Measurements from ENCODE around the gene GNA14.
"Not testable (repeated sequence)": the region's sequence is repeated elsewhere in the genome, so short reads cannot be mapped to it uniquely, and the experiment has no call there.

GNA14 gene

GRCh38 chr9:77447646-77448045 lies 200.5 kb downstream of the GNA14 start:
- no peak for DNase-seq (ENCODE audit: low read depth, low spot score)

GRCh38 chr9:77442436-77442835 lies 205.7 kb downstream of the GNA14 start:
- Histone ChIP-seq H3K4me3 (ENCODE audit: insufficient read length, low read depth) (no peak overlapping the region), H3K9ac (ENCODE audit: insufficient read length, low read depth) (no peak overlapping the region), H3K9me3 (ENCODE audit: insufficient read depth, low read length) (peaks cover 3% of the 10 kb centered on the region; the same call in 1 of the 2 replicates), H3K27me3 (ENCODE audit: insufficient read depth, insufficient read length) (no peaks in the 10 kb centered on the region), H3K36me3 (ENCODE audit: insufficient read depth, insufficient read length, low read length) (no peaks in the 10 kb centered on the region), H3K4me1 (ENCODE audit: insufficient read depth, insufficient read length) (peaks cover 2% of the 10 kb centered on the region)
- no peak for DNase-seq (ENCODE audit: low read depth, low spot score)
- TF ChIP-seq SUZ12 (IDR thresholded peaks at IDR 0.05; ENCODE audit: extremely low read depth, insufficient read depth, insufficient read length) (no peak), ZNF274 (IDR thresholded peaks at IDR 0.05; ENCODE audit: low read depth, low read length) (no peak), YY1 (IDR thresholded peaks at IDR 0.05; ENCODE audit: insufficient read depth, insufficient read length) (no peak)

More at GRCh38 chr9:77447646-77448045, 200.5 kb downstream of the GNA14 start:
- Histone ChIP-seq H3K9me3 (ENCODE audit: insufficient read depth, low read length) (peaks cover 6% of the 10 kb centered on the region; the same call in 1 of the 2 replicates), H3K4me1 (ENCODE audit: insufficient read depth, insufficient read length) (no peaks in the 10 kb centered on the region), H3K27me3 (ENCODE audit: insufficient read depth, insufficient read length) (no peaks in the 10 kb centered on the region), H3K36me3 (ENCODE audit: insufficient read depth, insufficient read length, low read length) (no peaks in the 10 kb centered on the region), H3K4me3 (ENCODE audit: insufficient read length, low read depth) (no peak overlapping the region), H3K9ac (ENCODE audit: insufficient read length, low read depth) (no peak overlapping the region)
- no peak for TF ChIP-seq SUZ12 (IDR thresholded peaks at IDR 0.05; ENCODE audit: extremely low read depth, insufficient read depth, insufficient read length)
- TF ChIP-seq ZNF274 (IDR thresholded peaks at IDR 0.05; ENCODE audit: low read depth, low read length) = no peak
- no peak for TF ChIP-seq YY1 (IDR thresholded peaks at IDR 0.05; ENCODE audit: insufficient read depth, insufficient read length)

GRCh38 chr9:77441124-77441523 lies 207.0 kb downstream of the GNA14 start:
- not testable (repeated sequence) for H3K9ac ChIP-seq (ENCODE audit: insufficient read length, low read depth)

GRCh38 chr9:77440057-77440456 lies 208.1 kb downstream of the GNA14 start:
- TF ChIP-seq ZNF274 (IDR thresholded peaks at IDR 0.05; ENCODE audit: low read depth, low read length) (no peak), SUZ12 (IDR thresholded peaks at IDR 0.05; ENCODE audit: extremely low read depth, insufficient read depth, insufficient read length) (no peak), YY1 (IDR thresholded peaks at IDR 0.05; ENCODE audit: insufficient read depth, insufficient read length) (no peak)
- no peaks in the 10 kb centered on the region for H3K36me3 ChIP-seq (ENCODE audit: insufficient read depth, insufficient read length, low read length)
- no peak overlapping the region for H3K4me3 ChIP-seq (ENCODE audit: insufficient read length, low read depth)
- no peaks in the 10 kb centered on the region for H3K27me3 ChIP-seq (ENCODE audit: insufficient read depth, insufficient read length)
- H3K9me3 ChIP-seq (ENCODE audit: insufficient read depth, low read length) = no peaks in the 10 kb centered on the region
- H3K9ac ChIP-seq (ENCODE audit: insufficient read length, low read depth) = no peak overlapping the region
- DNase-seq (ENCODE audit: low read depth, low spot score) = no peak
- peaks cover 2% of the 10 kb centered on the region for H3K4me1 ChIP-seq (ENCODE audit: insufficient read depth, insufficient read length)

More at GRCh38 chr9:77441124-77441523, 207.0 kb downstream of the GNA14 start:
- not testable (repeated sequence) for H3K36me3 ChIP-seq (ENCODE audit: insufficient read depth, insufficient read length, low read length); H3K4me3 ChIP-seq (ENCODE audit: insufficient read length, low read depth); DNase-seq (ENCODE audit: low read depth, low spot score); H3K4me1 ChIP-seq (ENCODE audit: insufficient read depth, insufficient read length); H3K9me3 ChIP-seq (ENCODE audit: insufficient read depth, low read length); H3K27me3 ChIP-seq (ENCODE audit: insufficient read depth, insufficient read length)

- Histone ChIP-seq H3K36me3 (ENCODE audit: insufficient read depth, insufficient read length, low read length) (no peaks in the 10 kb centered on the region), H3K9me3 (ENCODE audit: insufficient read depth, low read length) (no peaks in the 10 kb centered on the region), H3K9ac (ENCODE audit: insufficient read length, low read depth) (no peak overlapping the region), H3K4me3 (ENCODE audit: insufficient read length, low read depth) (no peak overlapping the region), H3K27me3 (ENCODE audit: insufficient read depth, insufficient read length) (no peaks in the 10 kb centered on the region), H3K4me1 (ENCODE audit: insufficient read depth, insufficient read length) (peaks cover 2% of the 10 kb centered on the region)
- TF ChIP-seq ZNF274 (IDR thresholded peaks at IDR 0.05; ENCODE audit: low read depth, low read length) = no peak
- TF ChIP-seq SUZ12 (IDR thresholded peaks at IDR 0.05; ENCODE audit: extremely low read depth, insufficient read depth, insufficient read length) = no peak
- TF ChIP-seq YY1 (IDR thresholded peaks at IDR 0.05; ENCODE audit: insufficient read depth, insufficient read length) = no peak
- DNase-seq (ENCODE audit: low read depth, low spot score) = no peak
These were observed 209.5 kb downstream of the GNA14 start for GRCh38 chr9:77438653-77439052.

GRCh38 chr9:77435688-77436087 lies 212.4 kb downstream of the GNA14 start:
- no peaks in the 10 kb centered on the region for H3K9me3 ChIP-seq (ENCODE audit: insufficient read depth, low read length)
- no peak for DNase-seq (ENCODE audit: low read depth, low spot score)

GRCh38 chr9:77435277-77435676 lies 212.8 kb downstream of the GNA14 start:
- no peaks in the 10 kb centered on the region for H3K9me3 ChIP-seq (ENCODE audit: insufficient read depth, low read length)
- no peak for TF ChIP-seq SUZ12 (IDR thresholded peaks at IDR 0.05; ENCODE audit: extremely low read depth, insufficient read depth, insufficient read length)
- TF ChIP-seq ZNF274 (IDR thresholded peaks at IDR 0.05; ENCODE audit: low read depth, low read length) = no peak
- TF ChIP-seq YY1 (IDR thresholded peaks at IDR 0.05; ENCODE audit: insufficient read depth, insufficient read length) = no peak
- no peak for DNase-seq (ENCODE audit: low read depth, low spot score)

More at GRCh38 chr9:77435688-77436087, 212.4 kb downstream of the GNA14 start:
- no peaks in the 10 kb centered on the region for H3K36me3 ChIP-seq (ENCODE audit: insufficient read depth, insufficient read length, low read length)
- H3K4me3 ChIP-seq (ENCODE audit: insufficient read length, low read depth) = no peak overlapping the region
- no peak overlapping the region for H3K9ac ChIP-seq (ENCODE audit: insufficient read length, low read depth)
- no peaks in the 10 kb centered on the region for H3K27me3 ChIP-seq (ENCODE audit: insufficient read depth, insufficient read length)
- no peak for TF ChIP-seq SUZ12 (IDR thresholded peaks at IDR 0.05; ENCODE audit: extremely low read depth, insufficient read depth, insufficient read length)
- TF ChIP-seq YY1 (IDR thresholded peaks at IDR 0.05; ENCODE audit: insufficient read depth, insufficient read length) = no peak
- no peak for TF ChIP-seq ZNF274 (IDR thresholded peaks at IDR 0.05; ENCODE audit: low read depth, low read length)
- H3K4me1 ChIP-seq (ENCODE audit: insufficient read depth, insufficient read length) = peaks cover 2% of the 10 kb centered on the region

More at GRCh38 chr9:77435277-77435676, 212.8 kb downstream of the GNA14 start:
- Histone ChIP-seq H3K4me1 (ENCODE audit: insufficient read depth, insufficient read length) (peaks cover 2% of the 10 kb centered on the region), H3K27me3 (ENCODE audit: insufficient read depth, insufficient read length) (no peaks in the 10 kb centered on the region), H3K9ac (ENCODE audit: insufficient read length, low read depth) (no peak overlapping the region), H3K4me3 (ENCODE audit: insufficient read length, low read depth) (no peak overlapping the region), H3K36me3 (ENCODE audit: insufficient read depth, insufficient read length, low read length) (no peaks in the 10 kb centered on the region)
